ENCODE measurements around the gene SHC1.
A peak's percentile ranks its signal among the peaks of the same experiment; 100 is the strongest.

The SHC1 gene

GRCh38 chr1:155014709-155015508, 44.4 kb upstream of the SHC1 start:
- peaks cover 0 to 33% (median 21%) of the 10 kb centered on the region in 5 donors for H3K36me3 ChIP-seq (ENCODE audit: control insufficient read depth in 5 of 5, insufficient read depth in 5 of 5, low read length in 5 of 5)
- peak overlapping the region; percentile 96 for H3K27ac ChIP-seq (ENCODE audit: low read depth, low read length)
- H3K27me3 ChIP-seq (ENCODE audit: control insufficient read depth in 5 of 5, insufficient read depth in 4 of 5, low read length in 5 of 5): no peaks in the 10 kb centered on the region
- no peak overlapping the region for H3K4me3 ChIP-seq (ENCODE audit: low read depth in 1 of 5, low read length in 5 of 5)
- H3K9ac ChIP-seq (ENCODE audit: low read length in 5 of 5): no peak overlapping the region
- peaks cover 7 to 70% (median 62%) of the 10 kb centered on the region in 5 donors for H3K4me1 ChIP-seq (ENCODE audit: control insufficient read depth in 5 of 5, insufficient read depth in 5 of 5, low read length in 5 of 5)
- no peaks in the 10 kb centered on the region for H3K9me3 ChIP-seq (ENCODE audit: control insufficient read depth in 5 of 5, low read length in 5 of 5)

- Histone ChIP-seq H3K9me3 (ENCODE audit: control insufficient read depth in 5 of 5, low read length in 5 of 5) (no peaks in the 10 kb centered on the region), H3K9ac (ENCODE audit: low read length in 5 of 5) (no peak overlapping the region), H3K4me3 (ENCODE audit: low read depth in 1 of 5, low read length in 5 of 5) (no peak overlapping the region), H3K27ac (ENCODE audit: low read depth, low read length) (peak overlapping the region; percentile 97), H3K4me1 (ENCODE audit: control insufficient read depth in 5 of 5, insufficient read depth in 5 of 5, low read length in 5 of 5) (peaks cover 7 to 75% (median 65%) of the 10 kb centered on the region in 5 donors), H3K36me3 (ENCODE audit: control insufficient read depth in 5 of 5, insufficient read depth in 5 of 5, low read length in 5 of 5) (peaks cover 0 to 33% (median 21%) of the 10 kb centered on the region in 5 donors), H3K27me3 (ENCODE audit: control insufficient read depth in 5 of 5, insufficient read depth in 4 of 5, low read length in 5 of 5) (no peaks in the 10 kb centered on the region)
Observed at GRCh38 chr1:155013632-155014031, 43.1 kb upstream of the SHC1 start.

GRCh38 chr1:155012776-155013602, 42.4 kb upstream of the SHC1 start:
- Histone ChIP-seq H3K36me3 (ENCODE audit: control insufficient read depth in 5 of 5, insufficient read depth in 5 of 5, low read length in 5 of 5) (peaks cover 0 to 33% (median 21%) of the 10 kb centered on the region in 5 donors), H3K27me3 (ENCODE audit: control insufficient read depth in 5 of 5, insufficient read depth in 4 of 5, low read length in 5 of 5) (no peaks in the 10 kb centered on the region), H3K27ac (ENCODE audit: low read depth, low read length) (peak overlapping the region; percentile 97), H3K9me3 (ENCODE audit: control insufficient read depth in 5 of 5, low read length in 5 of 5) (no peaks in the 10 kb centered on the region), H3K4me1 (ENCODE audit: control insufficient read depth in 5 of 5, insufficient read depth in 5 of 5, low read length in 5 of 5) (peaks cover 7 to 77% (median 65%) of the 10 kb centered on the region in 5 donors), H3K9ac (ENCODE audit: low read length in 5 of 5) (peak overlapping the region in 3 of 5 donors; percentile 30 to 52 (median 48)), H3K4me3 (ENCODE audit: low read depth in 1 of 5, low read length in 5 of 5) (no peak overlapping the region)

GRCh38 chr1:155012026-155012546, 41.5 kb upstream of the SHC1 start:
- peak overlapping the region in 4 of 5 donors; percentile 0 to 58 (median 52) for H3K9ac ChIP-seq (ENCODE audit: low read length in 5 of 5)
- H3K36me3 ChIP-seq (ENCODE audit: control insufficient read depth in 5 of 5, insufficient read depth in 5 of 5, low read length in 5 of 5): peaks cover 0 to 33% (median 21%) of the 10 kb centered on the region in 5 donors

GRCh38 chr1:155011437-155012025, 41.0 kb upstream of the SHC1 start:
- H3K9ac ChIP-seq (ENCODE audit: low read length in 5 of 5): peak overlapping the region; percentile 0 to 58 (median 49)

More at GRCh38 chr1:155012026-155012546, 41.5 kb upstream of the SHC1 start:
- H3K27ac ChIP-seq (ENCODE audit: low read depth, low read length): peak overlapping the region; percentile 97
- no peak overlapping the region for H3K4me3 ChIP-seq (ENCODE audit: low read depth in 1 of 5, low read length in 5 of 5)
- H3K9me3 ChIP-seq (ENCODE audit: control insufficient read depth in 5 of 5, low read length in 5 of 5): no peaks in the 10 kb centered on the region
- peaks cover 7 to 77% (median 67%) of the 10 kb centered on the region in 5 donors for H3K4me1 ChIP-seq (ENCODE audit: control insufficient read depth in 5 of 5, insufficient read depth in 5 of 5, low read length in 5 of 5)
- no peaks in the 10 kb centered on the region for H3K27me3 ChIP-seq (ENCODE audit: control insufficient read depth in 5 of 5, insufficient read depth in 4 of 5, low read length in 5 of 5)

GRCh38 chr1:155011004-155011416, 40.5 kb upstream of the SHC1 start:
- Histone ChIP-seq H3K4me3 (ENCODE audit: low read depth in 1 of 5, low read length in 5 of 5) (no peak overlapping the region), H3K9ac (ENCODE audit: low read length in 5 of 5) (peak overlapping the region in 3 of 5 donors; percentile 0 to 47 (median 39))

More at GRCh38 chr1:155011437-155012025, 41.0 kb upstream of the SHC1 start:
- H3K27ac ChIP-seq (ENCODE audit: low read depth, low read length): peak overlapping the region; percentile 97
- H3K36me3 ChIP-seq (ENCODE audit: control insufficient read depth in 5 of 5, insufficient read depth in 5 of 5, low read length in 5 of 5): peaks cover 0 to 31% (median 21%) of the 10 kb centered on the region in 5 donors
- H3K9me3 ChIP-seq (ENCODE audit: control insufficient read depth in 5 of 5, low read length in 5 of 5): no peaks in the 10 kb centered on the region
- H3K27me3 ChIP-seq (ENCODE audit: control insufficient read depth in 5 of 5, insufficient read depth in 4 of 5, low read length in 5 of 5): no peaks in the 10 kb centered on the region
- peaks cover 8 to 77% (median 67%) of the 10 kb centered on the region in 5 donors for H3K4me1 ChIP-seq (ENCODE audit: control insufficient read depth in 5 of 5, insufficient read depth in 5 of 5, low read length in 5 of 5)
- H3K4me3 ChIP-seq (ENCODE audit: low read depth in 1 of 5, low read length in 5 of 5): no peak overlapping the region

GRCh38 chr1:155010211-155010918, 39.8 kb upstream of the SHC1 start:
- H3K36me3 ChIP-seq (ENCODE audit: control insufficient read depth in 5 of 5, insufficient read depth in 5 of 5, low read length in 5 of 5): peaks cover 0 to 20% (median 11%) of the 10 kb centered on the region in 5 donors
- H3K9me3 ChIP-seq (ENCODE audit: control insufficient read depth in 5 of 5, low read length in 5 of 5): no peaks in the 10 kb centered on the region
- no peaks in the 10 kb centered on the region for H3K27me3 ChIP-seq (ENCODE audit: control insufficient read depth in 5 of 5, insufficient read depth in 4 of 5, low read length in 5 of 5)
- peaks cover 8 to 85% (median 76%) of the 10 kb centered on the region in 5 donors for H3K4me1 ChIP-seq (ENCODE audit: control insufficient read depth in 5 of 5, insufficient read depth in 5 of 5, low read length in 5 of 5)
- peak overlapping the region in 1 of 5 donors; percentile 25 for H3K4me3 ChIP-seq (ENCODE audit: low read depth in 1 of 5, low read length in 5 of 5)
- peak overlapping the region; percentile 97 for H3K27ac ChIP-seq (ENCODE audit: low read depth, low read length)
- peak overlapping the region in 2 of 5 donors; percentile 47 to 53 for H3K9ac ChIP-seq (ENCODE audit: low read length in 5 of 5)

More at GRCh38 chr1:155011004-155011416, 40.5 kb upstream of the SHC1 start:
- Histone ChIP-seq H3K27me3 (ENCODE audit: control insufficient read depth in 5 of 5, insufficient read depth in 4 of 5, low read length in 5 of 5) (no peaks in the 10 kb centered on the region), H3K4me1 (ENCODE audit: control insufficient read depth in 5 of 5, insufficient read depth in 5 of 5, low read length in 5 of 5) (peaks cover 8 to 79% (median 70%) of the 10 kb centered on the region in 5 donors), H3K36me3 (ENCODE audit: control insufficient read depth in 5 of 5, insufficient read depth in 5 of 5, low read length in 5 of 5) (peaks cover 0 to 26% (median 17%) of the 10 kb centered on the region in 5 donors), H3K9me3 (ENCODE audit: control insufficient read depth in 5 of 5, low read length in 5 of 5) (no peaks in the 10 kb centered on the region), H3K27ac (ENCODE audit: low read depth, low read length) (peak overlapping the region; percentile 97)

- peak overlapping the region in 1 of 5 donors; percentile 25 for H3K4me3 ChIP-seq (ENCODE audit: low read depth in 1 of 5, low read length in 5 of 5)
- no peaks in the 10 kb centered on the region for H3K9me3 ChIP-seq (ENCODE audit: control insufficient read depth in 5 of 5, low read length in 5 of 5)
- H3K27ac ChIP-seq (ENCODE audit: low read depth, low read length): peak overlapping the region; percentile 97
- peak overlapping the region in 1 of 5 donors; percentile 50 for H3K9ac ChIP-seq (ENCODE audit: low read length in 5 of 5)
- peaks cover 0 to 13% (median 5%) of the 10 kb centered on the region in 5 donors for H3K36me3 ChIP-seq (ENCODE audit: control insufficient read depth in 5 of 5, insufficient read depth in 5 of 5, low read length in 5 of 5)
- peaks cover 8 to 92% (median 82%) of the 10 kb centered on the region in 5 donors for H3K4me1 ChIP-seq (ENCODE audit: control insufficient read depth in 5 of 5, insufficient read depth in 5 of 5, low read length in 5 of 5)
- H3K27me3 ChIP-seq (ENCODE audit: control insufficient read depth in 5 of 5, insufficient read depth in 4 of 5, low read length in 5 of 5): no peaks in the 10 kb centered on the region
Observed at GRCh38 chr1:155009742-155010141, 39.2 kb upstream of the SHC1 start.
